Gastrocnemius medialis (tissue), 4 donors: Measurements from ENCODE around the gene PGF.

ENCODE experiments used
- CTCF ChIP-seq, 5 experiments: fragments of 450-650 bp in 3 of 5; fragments of 200-600 bp in 2 of 5; sonication (generic) in 2 of 5; IDR thresholded peaks in 4 of 5; conservative IDR thresholded peaks in 1 of 5; 1 replicate in 4 of 5; 2 replicates in 1 of 5; pipeline ENCODE4 v1.5.1; 2016 to 2019; ENCODE audit warnings: antibody characterized with exemption in 5 of 5, mild to moderate bottlenecking in 3 of 5, moderate library complexity in 3 of 5
- POLR2A ChIP-seq, 2 donors: fragments of 450-650 bp; IDR thresholded peaks; one replicate each; pipeline ENCODE4 v1.6.1; 2017; ENCODE audit warnings: antibody characterized with exemption in 2 of 2, mild to moderate bottlenecking in 2 of 2, moderate library complexity in 2 of 2

DNA sequence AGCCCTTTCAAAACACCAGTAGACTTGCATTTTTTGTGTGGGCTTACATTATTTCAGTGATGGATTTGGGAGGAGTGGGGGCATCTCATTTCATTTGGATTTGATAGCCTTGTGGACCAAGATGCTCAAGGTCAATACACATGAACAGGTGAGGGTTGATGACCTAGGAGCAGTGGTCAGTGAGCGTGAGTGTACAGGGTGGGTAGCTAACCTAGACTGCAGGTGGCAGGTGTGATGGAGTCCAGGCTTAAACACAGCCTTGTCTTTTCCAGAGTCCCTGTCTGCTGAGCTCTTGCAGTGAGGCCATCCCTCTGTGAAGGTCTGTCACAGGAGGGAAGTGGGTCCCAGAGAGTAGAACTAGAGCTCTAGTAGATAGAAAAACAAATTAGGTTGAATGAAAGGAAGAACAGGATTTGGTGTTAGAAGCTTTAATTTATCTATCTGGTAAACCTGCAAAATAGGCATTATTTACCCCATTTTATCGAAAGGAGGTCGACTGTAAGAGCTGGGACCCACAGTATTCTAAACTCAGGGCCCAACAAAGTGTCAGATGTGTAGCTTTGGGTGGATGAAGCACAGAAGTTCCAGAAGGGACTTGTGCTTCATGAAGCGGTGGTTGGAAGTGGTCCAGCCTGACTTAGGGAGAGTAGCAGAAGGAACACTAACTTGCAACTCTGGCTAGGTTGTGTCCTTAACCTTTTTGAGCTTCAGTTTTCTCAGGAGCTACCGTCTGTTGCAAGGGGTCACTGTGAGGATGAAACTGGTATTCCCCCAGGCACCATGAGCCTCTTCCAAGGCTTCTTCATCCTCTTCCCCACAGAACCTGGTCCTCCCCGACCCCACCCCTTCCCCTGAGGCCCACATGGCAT, 50.5 kb downstream of the PGF start:
- TF ChIP-seq CTCF (IDR thresholded peaks at IDR 0.05 in 4 of 5, conservative IDR thresholded peaks at IDR 0.05 in 1 of 5) (no peak), POLR2A (IDR thresholded peaks at IDR 0.05) (no peak)
